GM21717 (cell line): ENCODE results near the gene TGFBR3L.

Experiments
- ATAC-seq: cut with Tn5 transposase; IDR thresholded peaks from one replicate; pipeline ENCODE4 v1.9.1; 2021; ENCODE audit warnings: mild to moderate bottlenecking, moderate library complexity; ENCODE audit not compliant: unreplicated experiment

Gene TGFBR3L

GRCh38 chr19:7914598-7915045 is at the start of gene TGFBR3L:
TSS of gene TGFBR3L (plus strand) at chr19:7914830.
- ATAC-seq = no peak

GRCh38 chr19:7865262-7865911 is 49.2 kb upstream of the TGFBR3L start:
- ATAC-seq = no peak

- ATAC-seq = no peak
Observed at GRCh38 chr19:7866399-7867091, 48.1 kb upstream of the TGFBR3L start.

- ATAC-seq = no peak
Observed at GRCh38 chr19:7867092-7867844, 47.4 kb upstream of the TGFBR3L start.

- no peak for ATAC-seq
Observed at GRCh38 chr19:7868326-7868670, 46.3 kb upstream of the TGFBR3L start.

- peak; percentile 39 for ATAC-seq
Observed at GRCh38 chr19:7868671-7869452, 45.8 kb upstream of the TGFBR3L start.

GRCh38 chr19:7869453-7869909 is 45.1 kb upstream of the TGFBR3L start:
- peak; percentile 42 for ATAC-seq

- ATAC-seq = peak; percentile 12
Observed at GRCh38 chr19:7869910-7870511, 44.6 kb upstream of the TGFBR3L start.

GRCh38 chr19:7870571-7871436 is 43.8 kb upstream of the TGFBR3L start:
- no peak for ATAC-seq

GRCh38 chr19:7871437-7872305 is 43.0 kb upstream of the TGFBR3L start:
- ATAC-seq = no peak

GRCh38 chr19:7872306-7873204 is 42.1 kb upstream of the TGFBR3L start:
- ATAC-seq = no peak

GRCh38 chr19:7873304-7874075 is 41.1 kb upstream of the TGFBR3L start:
- no peak for ATAC-seq

GRCh38 chr19:7874076-7874896 is 40.3 kb upstream of the TGFBR3L start, which contains the start of gene PRR36:
TSS of gene PRR36 (minus strand) at chr19:7874390. CDS start at chr19:7873689, 701 bp downstream.
- no peak for ATAC-seq

- ATAC-seq = no peak
Observed at GRCh38 chr19:7874897-7875273, 39.7 kb upstream of the TGFBR3L start.

GRCh38 chr19:7877249-7877836 is 37.3 kb upstream of the TGFBR3L start:
- ATAC-seq = no peak
